ENCODE results near the gene VCP. TPM values are rescaled to one million over a fixed set of nuclear protein-coding genes. Genes with fewer than 3 reads are reported as not detected.

VCP gene
- total and polyA plus RNA-seq, 9 of the 15 experiments (the other 6 are each of a cell fraction or from before 2014, with no cell fraction given), result 7.1 to 257 (median 199) TPM

DNA sequence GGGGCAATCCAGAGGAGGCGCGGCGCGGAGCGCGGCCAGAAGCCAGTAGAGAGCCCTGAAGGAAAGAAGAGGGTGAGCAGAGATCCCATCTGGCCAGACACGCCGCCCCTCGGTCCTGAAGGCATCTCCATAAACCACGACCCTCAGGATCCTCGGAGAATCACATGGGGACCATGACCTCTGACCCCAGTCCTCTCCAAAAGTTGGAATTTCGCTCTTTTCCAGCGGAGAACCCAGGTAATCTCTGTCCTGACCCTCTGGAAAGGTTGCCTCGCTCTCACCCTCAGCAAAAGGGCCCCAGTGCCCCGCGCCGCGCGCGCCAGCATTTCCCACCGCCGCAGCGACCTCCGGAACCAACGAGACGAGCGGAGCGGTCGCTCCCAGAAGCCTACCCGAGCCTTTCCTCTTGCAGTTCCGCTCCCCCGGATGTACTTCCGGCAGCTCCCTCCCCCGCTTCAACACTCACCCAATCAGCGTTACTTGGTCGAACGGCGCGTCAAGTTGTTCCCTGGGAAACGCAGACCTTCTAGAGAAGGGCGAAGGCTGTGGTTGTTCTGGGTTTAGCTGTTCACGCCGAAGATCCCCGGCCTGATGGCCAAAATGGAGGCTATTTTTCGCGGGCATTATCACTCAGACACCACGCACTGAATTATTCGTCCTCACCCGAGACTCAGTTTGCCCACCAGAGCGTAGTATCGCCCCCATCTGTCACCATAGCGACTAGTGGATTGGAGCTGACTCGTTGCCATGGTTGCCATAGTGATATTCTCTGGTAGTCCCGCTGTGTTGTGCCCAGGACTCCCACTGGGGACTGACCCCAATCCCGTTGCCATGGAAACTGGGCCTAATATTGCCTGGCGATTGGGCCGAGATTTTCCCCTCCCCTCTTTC lies 30.6 kb upstream of the VCP start, which contains the start of gene STOML2 (continued):
- TF ChIP-seq MIER1 (IDR thresholded peaks at IDR 0.05; ENCODE audit: low read depth) (no peak), ZBTB8A (IDR thresholded peaks at IDR 0.05; ENCODE audit: partially characterized antibody) (no peak), NEUROD1 (IDR thresholded peaks at IDR 0.05; ENCODE audit: borderline replicate concordance, low read depth, low read length, partially characterized antibody) (peak; percentile 41), ZNF134 (CRISPR knock-in tag; conservative IDR thresholded peaks at IDR 0.05) (no peak), HNRNPK (IDR thresholded peaks at IDR 0.05; ENCODE audit: low read depth, low read length, poor library complexity, severe bottlenecking) (no peak), KDM5B (IDR thresholded peaks at IDR 0.05; ENCODE audit: insufficient replicate concordance, low read depth, low read length) (peak; percentile 81), TARDBP (IDR thresholded peaks at IDR 0.05) (no peak), RBM39 (optimal IDR thresholded peaks at IDR 0.05; ENCODE audit: low read depth, low read length) (no peak), EZH2 (IDR thresholded peaks at IDR 0.05; ENCODE audit: borderline replicate concordance, low read depth, low read length) (no peak), ZNF398 (CRISPR knock-in tag; IDR thresholded peaks at IDR 0.05) (no peak), SRSF7 (optimal IDR thresholded peaks at IDR 0.05; ENCODE audit: low read depth, low read length) (no peak)
- TF ChIP-seq, protein P1, sequence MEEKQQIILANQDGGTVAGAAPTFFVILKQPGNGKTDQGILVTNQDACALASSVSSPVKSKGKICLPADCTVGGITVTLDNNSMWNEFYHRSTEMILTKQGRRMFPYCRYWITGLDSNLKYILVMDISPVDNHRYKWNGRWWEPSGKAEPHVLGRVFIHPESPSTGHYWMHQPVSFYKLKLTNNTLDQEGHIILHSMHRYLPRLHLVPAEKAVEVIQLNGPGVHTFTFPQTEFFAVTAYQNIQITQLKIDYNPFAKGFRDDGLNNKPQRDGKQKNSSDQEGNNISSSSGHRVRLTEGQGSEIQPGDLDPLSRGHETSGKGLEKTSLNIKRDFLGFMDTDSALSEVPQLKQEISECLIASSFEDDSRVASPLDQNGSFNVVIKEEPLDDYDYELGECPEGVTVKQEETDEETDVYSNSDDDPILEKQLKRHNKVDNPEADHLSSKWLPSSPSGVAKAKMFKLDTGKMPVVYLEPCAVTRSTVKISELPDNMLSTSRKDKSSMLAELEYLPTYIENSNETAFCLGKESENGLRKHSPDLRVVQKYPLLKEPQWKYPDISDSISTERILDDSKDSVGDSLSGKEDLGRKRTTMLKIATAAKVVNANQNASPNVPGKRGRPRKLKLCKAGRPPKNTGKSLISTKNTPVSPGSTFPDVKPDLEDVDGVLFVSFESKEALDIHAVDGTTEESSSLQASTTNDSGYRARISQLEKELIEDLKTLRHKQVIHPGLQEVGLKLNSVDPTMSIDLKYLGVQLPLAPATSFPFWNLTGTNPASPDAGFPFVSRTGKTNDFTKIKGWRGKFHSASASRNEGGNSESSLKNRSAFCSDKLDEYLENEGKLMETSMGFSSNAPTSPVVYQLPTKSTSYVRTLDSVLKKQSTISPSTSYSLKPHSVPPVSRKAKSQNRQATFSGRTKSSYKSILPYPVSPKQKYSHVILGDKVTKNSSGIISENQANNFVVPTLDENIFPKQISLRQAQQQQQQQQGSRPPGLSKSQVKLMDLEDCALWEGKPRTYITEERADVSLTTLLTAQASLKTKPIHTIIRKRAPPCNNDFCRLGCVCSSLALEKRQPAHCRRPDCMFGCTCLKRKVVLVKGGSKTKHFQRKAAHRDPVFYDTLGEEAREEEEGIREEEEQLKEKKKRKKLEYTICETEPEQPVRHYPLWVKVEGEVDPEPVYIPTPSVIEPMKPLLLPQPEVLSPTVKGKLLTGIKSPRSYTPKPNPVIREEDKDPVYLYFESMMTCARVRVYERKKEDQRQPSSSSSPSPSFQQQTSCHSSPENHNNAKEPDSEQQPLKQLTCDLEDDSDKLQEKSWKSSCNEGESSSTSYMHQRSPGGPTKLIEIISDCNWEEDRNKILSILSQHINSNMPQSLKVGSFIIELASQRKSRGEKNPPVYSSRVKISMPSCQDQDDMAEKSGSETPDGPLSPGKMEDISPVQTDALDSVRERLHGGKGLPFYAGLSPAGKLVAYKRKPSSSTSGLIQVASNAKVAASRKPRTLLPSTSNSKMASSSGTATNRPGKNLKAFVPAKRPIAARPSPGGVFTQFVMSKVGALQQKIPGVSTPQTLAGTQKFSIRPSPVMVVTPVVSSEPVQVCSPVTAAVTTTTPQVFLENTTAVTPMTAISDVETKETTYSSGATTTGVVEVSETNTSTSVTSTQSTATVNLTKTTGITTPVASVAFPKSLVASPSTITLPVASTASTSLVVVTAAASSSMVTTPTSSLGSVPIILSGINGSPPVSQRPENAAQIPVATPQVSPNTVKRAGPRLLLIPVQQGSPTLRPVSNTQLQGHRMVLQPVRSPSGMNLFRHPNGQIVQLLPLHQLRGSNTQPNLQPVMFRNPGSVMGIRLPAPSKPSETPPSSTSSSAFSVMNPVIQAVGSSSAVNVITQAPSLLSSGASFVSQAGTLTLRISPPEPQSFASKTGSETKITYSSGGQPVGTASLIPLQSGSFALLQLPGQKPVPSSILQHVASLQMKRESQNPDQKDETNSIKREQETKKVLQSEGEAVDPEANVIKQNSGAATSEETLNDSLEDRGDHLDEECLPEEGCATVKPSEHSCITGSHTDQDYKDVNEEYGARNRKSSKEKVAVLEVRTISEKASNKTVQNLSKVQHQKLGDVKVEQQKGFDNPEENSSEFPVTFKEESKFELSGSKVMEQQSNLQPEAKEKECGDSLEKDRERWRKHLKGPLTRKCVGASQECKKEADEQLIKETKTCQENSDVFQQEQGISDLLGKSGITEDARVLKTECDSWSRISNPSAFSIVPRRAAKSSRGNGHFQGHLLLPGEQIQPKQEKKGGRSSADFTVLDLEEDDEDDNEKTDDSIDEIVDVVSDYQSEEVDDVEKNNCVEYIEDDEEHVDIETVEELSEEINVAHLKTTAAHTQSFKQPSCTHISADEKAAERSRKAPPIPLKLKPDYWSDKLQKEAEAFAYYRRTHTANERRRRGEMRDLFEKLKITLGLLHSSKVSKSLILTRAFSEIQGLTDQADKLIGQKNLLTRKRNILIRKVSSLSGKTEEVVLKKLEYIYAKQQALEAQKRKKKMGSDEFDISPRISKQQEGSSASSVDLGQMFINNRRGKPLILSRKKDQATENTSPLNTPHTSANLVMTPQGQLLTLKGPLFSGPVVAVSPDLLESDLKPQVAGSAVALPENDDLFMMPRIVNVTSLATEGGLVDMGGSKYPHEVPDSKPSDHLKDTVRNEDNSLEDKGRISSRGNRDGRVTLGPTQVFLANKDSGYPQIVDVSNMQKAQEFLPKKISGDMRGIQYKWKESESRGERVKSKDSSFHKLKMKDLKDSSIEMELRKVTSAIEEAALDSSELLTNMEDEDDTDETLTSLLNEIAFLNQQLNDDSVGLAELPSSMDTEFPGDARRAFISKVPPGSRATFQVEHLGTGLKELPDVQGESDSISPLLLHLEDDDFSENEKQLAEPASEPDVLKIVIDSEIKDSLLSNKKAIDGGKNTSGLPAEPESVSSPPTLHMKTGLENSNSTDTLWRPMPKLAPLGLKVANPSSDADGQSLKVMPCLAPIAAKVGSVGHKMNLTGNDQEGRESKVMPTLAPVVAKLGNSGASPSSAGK (IDR thresholded peaks at IDR 0.05), result no peak

Data from K562 (cell line).